Progenitor cell of endocrine pancreas (in vitro differentiated cells): ENCODE results near the gene DDIAS. TPM values are rescaled to one million over a fixed set of nuclear protein-coding genes. Genes with fewer than 3 reads are reported as not detected.

Experiments
- DNase-seq: peaks from one replicate; pipeline ENCODE4 v3.0.0; 2021; ENCODE audit warnings: low spot score; ENCODE audit not compliant: unreplicated experiment
- H3K27ac Mint-ChIP-seq: 2 replicates; pipeline ENCODE4 v1.8.0; 2021; ENCODE audit warnings: mild to moderate bottlenecking, moderate library complexity, mixed read lengths
- H3K27me3 Mint-ChIP-seq: 2 replicates; pipeline ENCODE4 v1.8.0; 2021; ENCODE audit warnings: mixed read lengths
- H3K36me3 Mint-ChIP-seq: 2 replicates; pipeline ENCODE4 v1.8.0; 2022; ENCODE audit warnings: mixed read lengths; ENCODE audit not compliant: insufficient read depth
- H3K4me1 Mint-ChIP-seq: 2 replicates; pipeline ENCODE4 v1.8.0; 2021; ENCODE audit warnings: low read depth, mixed read lengths
- H3K4me3 Mint-ChIP-seq: 2 replicates; pipeline ENCODE4 v1.8.0; 2021; ENCODE audit warnings: low read depth, mild to moderate bottlenecking, moderate library complexity, mixed read lengths
- H3K9me3 Mint-ChIP-seq: 2 replicates; pipeline ENCODE4 v1.8.0; 2021; ENCODE audit warnings: low read depth, mixed read lengths
- total RNA-seq: library from RNA; stranded (reverse); gene quantifications from 2 replicates; pipeline ENCODE4 v1.2.1, GENCODE V29; 2021
- TF ChIP-seq, protein P1 (sequence below): fragments of 200-600 bp; sonication (generic); IDR thresholded peaks from one replicate; pipeline ENCODE4 v1.5.0; 2021; ENCODE audit warnings: antibody characterized with exemption, mild to moderate bottlenecking; ENCODE audit not compliant: unreplicated experiment

The DDIAS gene
- total RNA-seq, 1 donor from 2014 or later = 7.8 TPM

DNA sequence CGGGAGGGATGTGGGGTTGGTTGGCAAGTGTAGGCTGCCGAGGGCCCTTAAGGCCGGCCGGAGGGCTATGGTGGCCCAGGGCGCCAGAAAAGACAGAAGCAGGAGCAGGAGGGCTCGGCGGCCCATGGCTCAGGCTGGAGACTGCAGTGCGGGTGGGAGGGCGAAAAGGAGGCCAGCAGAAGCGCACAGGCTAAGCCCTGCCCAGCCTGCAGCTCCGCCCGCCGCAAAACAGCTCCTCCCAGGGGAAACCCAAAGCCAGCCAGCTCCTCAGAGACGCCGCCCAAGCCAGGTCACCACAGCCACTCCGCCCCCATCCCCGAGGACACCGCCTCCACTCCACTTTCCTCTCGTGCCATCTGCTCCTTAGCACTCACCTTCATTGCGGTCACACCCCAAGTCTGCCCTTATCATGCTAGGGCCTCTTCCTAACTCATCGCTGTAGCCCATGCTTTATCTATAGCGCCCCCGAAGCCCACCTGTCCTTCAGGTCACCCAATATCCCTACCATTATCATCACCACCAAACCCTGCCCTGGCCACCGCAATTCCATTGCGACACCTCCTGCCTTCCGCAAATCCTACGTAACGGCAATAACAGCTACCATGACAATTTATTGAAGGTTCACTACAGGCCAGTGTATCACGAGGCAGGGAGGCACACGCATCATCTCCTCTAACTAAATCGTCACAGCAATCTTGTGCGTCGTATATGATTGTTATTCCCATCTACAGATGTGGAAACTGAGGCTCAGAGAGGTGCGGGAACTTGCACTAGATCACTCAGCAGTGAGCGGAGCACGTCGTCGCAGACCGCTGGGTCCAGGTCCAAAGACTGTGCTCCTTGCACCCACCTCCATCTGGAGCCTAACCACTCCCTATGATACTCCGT lies 1.0 kb upstream of the DDIAS start, which contains the start of gene PRCP:
Gene PRCP, minus strand, starts transcription at position 154 of the 888 bp plus-strand sequence. Its CDS starts 28 bp downstream, at position 126.
- no peaks in the 10 kb centered on the region for H3K27me3 Mint-ChIP-seq
- peaks cover 1% of the 10 kb centered on the region for H3K36me3 Mint-ChIP-seq
- peak; percentile 81 for DNase-seq
- H3K4me3 Mint-ChIP-seq = peak within 1 kb of the TSS; percentile 97
- H3K9me3 Mint-ChIP-seq = no peaks in the 10 kb centered on the region
- H3K4me1 Mint-ChIP-seq = peaks cover 24% of the 10 kb centered on the region
- H3K27ac Mint-ChIP-seq = peak within 1 kb of the TSS; percentile 97
- TF ChIP-seq, protein P1, sequence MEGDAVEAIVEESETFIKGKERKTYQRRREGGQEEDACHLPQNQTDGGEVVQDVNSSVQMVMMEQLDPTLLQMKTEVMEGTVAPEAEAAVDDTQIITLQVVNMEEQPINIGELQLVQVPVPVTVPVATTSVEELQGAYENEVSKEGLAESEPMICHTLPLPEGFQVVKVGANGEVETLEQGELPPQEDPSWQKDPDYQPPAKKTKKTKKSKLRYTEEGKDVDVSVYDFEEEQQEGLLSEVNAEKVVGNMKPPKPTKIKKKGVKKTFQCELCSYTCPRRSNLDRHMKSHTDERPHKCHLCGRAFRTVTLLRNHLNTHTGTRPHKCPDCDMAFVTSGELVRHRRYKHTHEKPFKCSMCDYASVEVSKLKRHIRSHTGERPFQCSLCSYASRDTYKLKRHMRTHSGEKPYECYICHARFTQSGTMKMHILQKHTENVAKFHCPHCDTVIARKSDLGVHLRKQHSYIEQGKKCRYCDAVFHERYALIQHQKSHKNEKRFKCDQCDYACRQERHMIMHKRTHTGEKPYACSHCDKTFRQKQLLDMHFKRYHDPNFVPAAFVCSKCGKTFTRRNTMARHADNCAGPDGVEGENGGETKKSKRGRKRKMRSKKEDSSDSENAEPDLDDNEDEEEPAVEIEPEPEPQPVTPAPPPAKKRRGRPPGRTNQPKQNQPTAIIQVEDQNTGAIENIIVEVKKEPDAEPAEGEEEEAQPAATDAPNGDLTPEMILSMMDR = no peak

DNA sequence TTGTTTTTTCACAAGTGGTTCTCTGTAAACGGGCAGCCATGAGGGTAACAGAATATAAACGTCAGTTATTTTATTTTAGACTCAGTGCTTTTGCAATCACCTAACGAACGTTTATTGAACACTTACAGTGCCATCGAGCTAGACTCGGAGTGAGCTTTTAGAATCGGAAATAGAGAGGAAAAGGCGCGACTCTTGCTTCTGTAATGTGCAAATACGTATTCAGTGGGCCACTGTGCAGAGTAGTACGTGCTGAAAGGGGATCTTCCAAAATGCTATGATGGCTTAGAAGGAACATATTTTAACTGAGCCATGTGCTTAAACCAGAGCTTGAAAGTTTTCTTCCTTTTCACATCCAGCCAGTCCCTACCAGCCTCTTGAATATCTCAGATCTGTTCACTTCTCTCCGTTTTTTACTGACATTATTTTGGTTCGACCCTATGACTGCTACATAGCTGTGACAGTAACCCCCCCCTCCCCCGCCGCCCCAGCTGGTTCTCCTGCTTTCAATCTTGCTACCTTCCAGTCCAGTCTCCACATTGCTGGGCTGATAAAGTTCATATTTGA lies 468 bp downstream of the DDIAS start:
- no peaks in the 10 kb centered on the region for H3K36me3 Mint-ChIP-seq
- no peak overlapping the region for H3K27ac Mint-ChIP-seq
- H3K27me3 Mint-ChIP-seq = no peaks in the 10 kb centered on the region
- H3K9me3 Mint-ChIP-seq = no peaks in the 10 kb centered on the region
- H3K4me1 Mint-ChIP-seq = peaks cover 20% of the 10 kb centered on the region
- peak overlapping the region; percentile 97 for H3K4me3 Mint-ChIP-seq
- TF ChIP-seq, protein P1 = no peak
- DNase-seq = no peak

DNA sequence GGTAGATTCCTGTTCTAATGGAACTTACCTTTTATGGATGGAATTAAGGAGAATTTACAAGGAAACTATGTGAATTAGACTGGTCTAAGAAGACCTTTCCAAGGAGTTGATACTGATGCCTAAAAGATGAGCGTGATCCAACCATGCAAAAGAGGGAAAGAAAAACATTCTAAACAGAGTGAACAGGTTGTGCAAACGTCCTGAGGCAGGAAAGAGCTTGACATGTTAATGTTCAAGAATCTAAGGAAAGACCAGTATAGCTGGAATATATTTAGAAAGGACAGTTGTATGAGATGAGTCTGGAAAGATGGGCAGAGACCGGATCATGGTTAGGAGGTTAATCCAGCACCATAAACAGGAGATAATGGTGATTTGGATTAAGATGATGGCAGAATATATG lies 1.3 kb downstream of the DDIAS start:
- peak overlapping the region; percentile 97 for H3K4me3 Mint-ChIP-seq
- no peaks in the 10 kb centered on the region for H3K9me3 Mint-ChIP-seq
- H3K36me3 Mint-ChIP-seq = no peaks in the 10 kb centered on the region
- H3K4me1 Mint-ChIP-seq = peaks cover 19% of the 10 kb centered on the region
- TF ChIP-seq, protein P1 = no peak
- no peaks in the 10 kb centered on the region for H3K27me3 Mint-ChIP-seq
- no peak for DNase-seq
- no peak overlapping the region for H3K27ac Mint-ChIP-seq

DNA sequence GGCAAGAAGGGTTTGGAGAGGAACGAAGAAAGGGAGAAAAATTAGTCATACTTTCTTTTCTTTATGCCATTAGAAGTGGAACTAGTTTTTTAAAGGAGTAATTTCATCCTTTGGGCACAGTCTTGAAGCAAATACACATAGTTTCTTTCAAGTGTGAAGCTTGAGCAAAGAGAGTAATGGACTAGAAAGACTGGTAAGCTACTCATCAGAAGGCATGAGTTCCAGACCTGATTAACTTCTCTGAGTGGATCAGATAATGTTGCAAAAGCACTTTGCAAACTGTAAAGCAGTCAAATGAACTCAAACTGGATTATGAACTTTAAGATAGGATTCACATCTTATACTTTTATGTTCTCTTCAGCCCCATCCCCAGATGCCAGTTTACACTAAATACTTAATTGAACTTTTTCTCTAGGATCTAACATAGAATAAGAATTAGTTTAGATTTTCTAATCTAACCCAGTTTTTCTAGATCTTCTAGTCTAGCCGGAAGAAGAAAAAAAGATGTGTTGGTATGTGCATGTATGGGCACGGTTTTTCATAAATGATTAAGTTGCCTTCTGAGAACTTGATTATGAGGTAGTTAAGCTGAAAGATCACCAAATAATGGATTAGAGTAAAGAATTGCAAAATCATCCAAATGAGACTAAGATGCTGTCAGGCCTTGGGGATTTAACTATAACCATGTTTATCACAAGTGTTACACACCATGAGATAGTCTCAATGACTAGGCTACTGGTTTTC lies 2.5 kb downstream of the DDIAS start:
- H3K4me3 Mint-ChIP-seq = no peak overlapping the region

More for the DNA sequence above, 2.5 kb downstream of the DDIAS start:
- H3K4me1 Mint-ChIP-seq = peaks cover 17% of the 10 kb centered on the region
- DNase-seq = no peak
- H3K27ac Mint-ChIP-seq = no peak overlapping the region
- TF ChIP-seq, protein P1 = no peak
- H3K27me3 Mint-ChIP-seq = no peaks in the 10 kb centered on the region
- no peaks in the 10 kb centered on the region for H3K36me3 Mint-ChIP-seq
- no peaks in the 10 kb centered on the region for H3K9me3 Mint-ChIP-seq
